H9 (cell line): ENCODE data around the gene DOCK1. TPM values are rescaled to one million over a fixed set of nuclear protein-coding genes. Genes with fewer than 3 reads are reported as not detected.

Experiments
- DNase-seq: peaks from one replicate; pipeline ENCODE4 v3.0.0-alpha.2; 2017
- H2AFZ ChIP-seq: one replicate; pipeline ENCODE4 v1.6.1; 2013; ENCODE audit warnings: mild to moderate bottlenecking, low read length, control low read depth, moderate library complexity
- H2AK5ac ChIP-seq: 2 replicates; pipeline ENCODE4 v1.6.1; 2013; ENCODE audit warnings: low read length, control low read depth, mixed read lengths; ENCODE audit not compliant: insufficient read length
- H2BK120ac ChIP-seq: one replicate; pipeline ENCODE4 v1.6.1; 2013; ENCODE audit warnings: low read depth, mild to moderate bottlenecking, low read length, control low read depth, inconsistent platforms; ENCODE audit not compliant: poor library complexity, severe bottlenecking
- H2BK12ac ChIP-seq: 2 replicates; pipeline ENCODE4 v1.6.1; 2013; ENCODE audit warnings: low read length, control low read depth, mixed read lengths, low read depth; ENCODE audit not compliant: insufficient read length
- H2BK15ac ChIP-seq: 2 replicates; pipeline ENCODE4 v1.6.1; 2013; ENCODE audit warnings: low read depth, low read length, control low read depth
- H2BK20ac ChIP-seq: one replicate; pipeline ENCODE4 v1.6.1; 2013; ENCODE audit warnings: low read depth, mild to moderate bottlenecking, low read length, control low read depth, inconsistent platforms; ENCODE audit not compliant: poor library complexity, severe bottlenecking
- H2BK5ac ChIP-seq: 2 replicates; pipeline ENCODE4 v1.6.1; 2013; ENCODE audit warnings: low read length, control low read depth, mixed read lengths; ENCODE audit not compliant: insufficient read length
- H3K14ac ChIP-seq: 2 replicates; pipeline ENCODE4 v1.6.1; 2013; ENCODE audit warnings: low read length, control low read depth; ENCODE audit not compliant: insufficient read depth
- H3K18ac ChIP-seq: 2 replicates; pipeline ENCODE4 v1.6.1; 2013; ENCODE audit warnings: low read depth, mild to moderate bottlenecking, mixed read lengths, low read length, control low read depth; ENCODE audit not compliant: insufficient read length
- H3K23ac ChIP-seq: 2 replicates; pipeline ENCODE4 v1.6.1; 2013; ENCODE audit warnings: low read length, control low read depth, mixed read lengths, low read depth; ENCODE audit not compliant: insufficient read length
- H3K23me2 ChIP-seq: 2 replicates; pipeline ENCODE4 v1.6.1; 2013; ENCODE audit warnings: low read depth, mild to moderate bottlenecking, mixed read lengths, low read length, control low read depth; ENCODE audit not compliant: insufficient read length, poor library complexity, severe bottlenecking
- H3K27ac ChIP-seq: 2 replicates; pipeline ENCODE4 v1.5.1; 2013; ENCODE audit warnings: low read length, control low read depth, mixed read lengths, low read depth; ENCODE audit not compliant: insufficient read length
- H3K27me3 ChIP-seq: 2 replicates; pipeline ENCODE4 v1.6.1; 2013; ENCODE audit warnings: low read length, control low read depth, inconsistent platforms; ENCODE audit not compliant: insufficient read depth
- H3K4ac ChIP-seq: 2 replicates; pipeline ENCODE4 v1.6.1; 2013; ENCODE audit warnings: low read depth, mild to moderate bottlenecking, control low read depth, inconsistent platforms, low read length, moderate library complexity
- H3K4me1 ChIP-seq: 2 replicates; pipeline ENCODE4 v1.6.1; 2013; ENCODE audit warnings: low read length, control low read depth, inconsistent platforms; ENCODE audit not compliant: insufficient read depth
- H3K4me2 ChIP-seq: 2 replicates; pipeline ENCODE4 v1.6.1; 2013; ENCODE audit warnings: low read length, control low read depth, mixed read lengths; ENCODE audit not compliant: insufficient read length, insufficient read depth
- H3K56ac ChIP-seq: 2 replicates; pipeline ENCODE4 v1.6.1; 2013; ENCODE audit warnings: low read depth, mild to moderate bottlenecking, mixed read lengths, low read length, control low read depth; ENCODE audit not compliant: insufficient read length
- H3K79me1 ChIP-seq: 2 replicates; pipeline ENCODE4 v1.6.1; 2013; ENCODE audit warnings: low read depth, mild to moderate bottlenecking, moderate library complexity, low read length, control low read depth, inconsistent platforms; ENCODE audit not compliant: insufficient read depth, poor library complexity, severe bottlenecking
- H3K79me2 ChIP-seq: 2 replicates; pipeline ENCODE4 v1.6.1; 2013; ENCODE audit warnings: low read length, control low read depth, inconsistent platforms; ENCODE audit not compliant: insufficient read depth
- H3K9ac ChIP-seq: 2 replicates; pipeline ENCODE4 v1.6.1; 2013; ENCODE audit warnings: low read length, control low read depth, mixed read lengths; ENCODE audit not compliant: insufficient read length; ENCODE audit errors: extremely low read depth
- H3K9me3 ChIP-seq: one replicate; pipeline ENCODE4 v1.6.1; 2013; ENCODE audit warnings: low read depth, low read length, inconsistent platforms; ENCODE audit not compliant: control insufficient read depth
- H3T11ph ChIP-seq: one replicate; pipeline ENCODE4 v1.6.1; 2013; ENCODE audit warnings: mild to moderate bottlenecking, low read length, control low read depth, inconsistent platforms
- H4K20me1 ChIP-seq: one replicate; pipeline ENCODE4 v1.6.1; 2013; ENCODE audit not compliant: control insufficient read depth, insufficient read length, insufficient read depth
- H4K5ac ChIP-seq: 2 replicates; pipeline ENCODE4 v1.6.1; 2013; ENCODE audit warnings: low read depth, mild to moderate bottlenecking, mixed read lengths, low read length, control low read depth; ENCODE audit not compliant: insufficient read length
- H4K8ac ChIP-seq: replicated peaks from 2 replicates; pipeline ENCODE4 v1.6.1; 2013; ENCODE audit warnings: low read length, control low read depth, mixed read lengths, low read depth; ENCODE audit not compliant: insufficient read length
- H4K91ac ChIP-seq: 2 replicates; pipeline ENCODE4 v1.6.1; 2013; ENCODE audit warnings: low read depth, mild to moderate bottlenecking, moderate library complexity, mixed read lengths, low read length, control low read depth; ENCODE audit not compliant: insufficient read length
- H3K27ac Mint-ChIP-seq, 3 experiments: 2 replicates in 2 of 3; 3 replicates in 1 of 3; pipeline ENCODE4 v1.8.0; 2020 to 2021; ENCODE audit warnings: mixed read lengths in 3 of 3, mild to moderate bottlenecking in 1 of 3, moderate library complexity in 1 of 3
- H3K27me3 Mint-ChIP-seq: 2 replicates; pipeline ENCODE4 v1.8.0; 2021; ENCODE audit warnings: low read depth, mild to moderate bottlenecking, moderate library complexity, mixed read lengths
- H3K36me3 Mint-ChIP-seq, 3 experiments: 2 replicates in 2 of 3; 3 replicates in 1 of 3; pipeline ENCODE4 v1.8.0; 2020 to 2021; ENCODE audit warnings: low read depth in 3 of 3, mixed read lengths in 3 of 3; ENCODE audit not compliant: insufficient read depth in 1 of 3
- H3K4me1 Mint-ChIP-seq, 2 experiments: 2 replicates each; pipeline ENCODE4 v1.8.0; 2020; ENCODE audit warnings: mixed read lengths in 2 of 2
- H3K4me3 Mint-ChIP-seq, 2 experiments: 2 replicates in 1 of 2; 3 replicates in 1 of 2; pipeline ENCODE4 v1.8.0; 2020 to 2021; ENCODE audit warnings: mild to moderate bottlenecking in 2 of 2, mixed read lengths in 2 of 2, moderate library complexity in 1 of 2
- H3K9me3 Mint-ChIP-seq, 2 experiments: 2 replicates in 1 of 2; 3 replicates in 1 of 2; pipeline ENCODE4 v1.8.0; 2020; ENCODE audit warnings: mild to moderate bottlenecking in 2 of 2, mixed read lengths in 2 of 2, moderate library complexity in 1 of 2
- WGBS: extraction: QIAGEN DNeasy Blood & Tissue Kit; methylation state at CpG from one replicate; pipeline ENCODE4 v1.1.7; 2013; ENCODE audit warnings: missing lambda C conversion rate, low lambda C conversion rate, mixed read lengths; ENCODE audit not compliant: insufficient read length; ENCODE audit errors: extremely low coverage; 5-methylcytosine and 5-hydroxymethylcytosine counted together
- total RNA-seq: library from RNA; stranded (reverse); gene quantifications from 2 replicates; pipeline ENCODE4 v1.2.1, GENCODE V29; 2021
- TF ChIP-seq, protein P1 (sequence below): fragments of 200-600 bp; sonication (generic); conservative IDR thresholded peaks from 3 replicates; pipeline ENCODE4 v1.8.0; 2021; ENCODE audit warnings: antibody characterized with exemption, mild to moderate bottlenecking

DOCK1 gene
- total RNA-seq, 1 experiment from 2014 or later = 57.0 TPM

DNA sequence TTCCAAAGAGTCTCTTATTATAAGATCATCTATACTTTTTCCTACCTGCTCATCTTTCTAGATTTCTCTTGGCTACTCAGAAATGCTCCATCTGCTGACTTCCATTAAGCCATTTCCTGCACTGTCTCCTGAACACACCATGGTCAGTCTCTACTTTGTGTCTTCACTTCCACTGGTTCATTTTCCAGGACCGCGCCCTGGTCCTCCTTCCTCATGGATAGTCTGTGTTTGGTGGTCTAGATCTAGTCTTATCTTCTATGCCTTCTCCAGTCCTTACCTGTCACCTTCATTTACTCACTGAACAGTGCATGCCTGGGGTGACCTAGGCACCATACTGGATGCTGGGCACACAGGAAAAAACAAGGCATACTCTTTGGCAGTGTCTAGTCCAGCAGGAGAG lies 279.4 kb downstream of the DOCK1 start:
- Histone ChIP-seq H3K23me2 (no peaks in the 10 kb centered on the region), H3K9me3 (no peaks in the 10 kb centered on the region), H3K18ac (no peak overlapping the region), H2AK5ac (no peak overlapping the region), H3K4ac (no peak overlapping the region), H4K8ac (no peak overlapping the region), H4K91ac (no peak overlapping the region), H3K27me3 (no peaks in the 10 kb centered on the region), H2BK20ac (no peak overlapping the region), H3K9ac (no peak overlapping the region), H3K14ac (no peak overlapping the region), H4K5ac (no peak overlapping the region), H2BK120ac (no peak overlapping the region), H3K56ac (no peak overlapping the region), H3K27ac (no peak overlapping the region), H3K4me2 (no peak overlapping the region), H3K23ac (no peak overlapping the region), H3K4me1 (no peaks in the 10 kb centered on the region), H3K79me1 (no peaks in the 10 kb centered on the region), H2BK15ac (no peak overlapping the region), H2AFZ (no peak overlapping the region), H2BK5ac (no peak overlapping the region), H2BK12ac (no peak overlapping the region), H4K20me1 (no peaks in the 10 kb centered on the region), H3T11ph (no peak overlapping the region), H3K79me2 (no peaks in the 10 kb centered on the region)
- no peaks in the 10 kb centered on the region for H3K4me1 Mint-ChIP-seq
- H3K27ac Mint-ChIP-seq = no peak overlapping the region
- H3K4me3 Mint-ChIP-seq = no peak overlapping the region
- TF ChIP-seq, protein P1, sequence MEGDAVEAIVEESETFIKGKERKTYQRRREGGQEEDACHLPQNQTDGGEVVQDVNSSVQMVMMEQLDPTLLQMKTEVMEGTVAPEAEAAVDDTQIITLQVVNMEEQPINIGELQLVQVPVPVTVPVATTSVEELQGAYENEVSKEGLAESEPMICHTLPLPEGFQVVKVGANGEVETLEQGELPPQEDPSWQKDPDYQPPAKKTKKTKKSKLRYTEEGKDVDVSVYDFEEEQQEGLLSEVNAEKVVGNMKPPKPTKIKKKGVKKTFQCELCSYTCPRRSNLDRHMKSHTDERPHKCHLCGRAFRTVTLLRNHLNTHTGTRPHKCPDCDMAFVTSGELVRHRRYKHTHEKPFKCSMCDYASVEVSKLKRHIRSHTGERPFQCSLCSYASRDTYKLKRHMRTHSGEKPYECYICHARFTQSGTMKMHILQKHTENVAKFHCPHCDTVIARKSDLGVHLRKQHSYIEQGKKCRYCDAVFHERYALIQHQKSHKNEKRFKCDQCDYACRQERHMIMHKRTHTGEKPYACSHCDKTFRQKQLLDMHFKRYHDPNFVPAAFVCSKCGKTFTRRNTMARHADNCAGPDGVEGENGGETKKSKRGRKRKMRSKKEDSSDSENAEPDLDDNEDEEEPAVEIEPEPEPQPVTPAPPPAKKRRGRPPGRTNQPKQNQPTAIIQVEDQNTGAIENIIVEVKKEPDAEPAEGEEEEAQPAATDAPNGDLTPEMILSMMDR = no peak
- no peaks in the 10 kb centered on the region for H3K27me3 Mint-ChIP-seq
- DNase-seq = no peak
- H3K36me3 Mint-ChIP-seq = peaks cover 0 to 4% (median 4%) of the 10 kb centered on the region in 3 experiments; a peak in 2 of 7 replicates
- no CpG with 5 or more reads among the region's 2 CpGs for WGBS
- no peaks in the 10 kb centered on the region for H3K9me3 Mint-ChIP-seq
